C4-2B (cell line): ENCODE measurements around the gene TFF2.

ENCODE experiments used
- ZFX ChIP-seq: fragments of 450-650 bp; IDR thresholded peaks from 2 replicates; pipeline ENCODE4 v1.6.1; 2017
- TF ChIP-seq, protein P1 (sequence below): fragments of 450-650 bp; conservative IDR thresholded peaks from 2 replicates; pipeline ENCODE4 v1.5.1; 2017; ENCODE audit warnings: mild to moderate bottlenecking

DNA sequence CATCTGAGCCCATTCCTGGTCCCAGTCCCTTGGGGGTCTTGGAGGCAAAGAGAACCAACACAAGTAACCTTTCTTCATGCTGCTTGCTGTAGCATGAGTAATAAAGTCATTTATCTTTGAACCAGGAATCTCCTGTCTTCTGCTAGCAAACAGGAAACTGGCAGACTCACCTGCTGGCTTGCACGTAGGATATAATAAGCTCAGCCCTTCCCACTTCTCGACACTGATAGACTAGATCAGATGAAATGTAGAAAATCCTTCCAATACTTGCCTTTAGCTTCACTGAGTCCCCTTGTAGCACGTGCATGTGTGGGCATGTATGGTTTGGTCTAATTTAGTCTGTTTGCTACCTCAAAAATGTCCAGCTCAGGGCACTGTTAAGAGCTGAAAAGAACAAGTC is 6.5 kb upstream of the TFF2 start:
- TF ChIP-seq, protein P1, sequence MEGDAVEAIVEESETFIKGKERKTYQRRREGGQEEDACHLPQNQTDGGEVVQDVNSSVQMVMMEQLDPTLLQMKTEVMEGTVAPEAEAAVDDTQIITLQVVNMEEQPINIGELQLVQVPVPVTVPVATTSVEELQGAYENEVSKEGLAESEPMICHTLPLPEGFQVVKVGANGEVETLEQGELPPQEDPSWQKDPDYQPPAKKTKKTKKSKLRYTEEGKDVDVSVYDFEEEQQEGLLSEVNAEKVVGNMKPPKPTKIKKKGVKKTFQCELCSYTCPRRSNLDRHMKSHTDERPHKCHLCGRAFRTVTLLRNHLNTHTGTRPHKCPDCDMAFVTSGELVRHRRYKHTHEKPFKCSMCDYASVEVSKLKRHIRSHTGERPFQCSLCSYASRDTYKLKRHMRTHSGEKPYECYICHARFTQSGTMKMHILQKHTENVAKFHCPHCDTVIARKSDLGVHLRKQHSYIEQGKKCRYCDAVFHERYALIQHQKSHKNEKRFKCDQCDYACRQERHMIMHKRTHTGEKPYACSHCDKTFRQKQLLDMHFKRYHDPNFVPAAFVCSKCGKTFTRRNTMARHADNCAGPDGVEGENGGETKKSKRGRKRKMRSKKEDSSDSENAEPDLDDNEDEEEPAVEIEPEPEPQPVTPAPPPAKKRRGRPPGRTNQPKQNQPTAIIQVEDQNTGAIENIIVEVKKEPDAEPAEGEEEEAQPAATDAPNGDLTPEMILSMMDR, result no peak
- no peak for TF ChIP-seq ZFX
